ENCODE results near the gene SCAND1.

SCAND1 gene

GRCh38 chr20:35904982-35905663, 49.2 kb downstream of the SCAND1 start:
- Histone ChIP-seq H3K36me3 (ENCODE audit: control insufficient read depth, insufficient read depth, low read length, severe bottlenecking) (peaks cover 3% of the 10 kb centered on the region), H3K9me3 (ENCODE audit: control insufficient read depth, low read length) (no peaks in the 10 kb centered on the region), H3K4me1 (ENCODE audit: control insufficient read depth, insufficient read depth, low read length) (peaks cover 14% of the 10 kb centered on the region), H3K9ac (ENCODE audit: low read length) (no peak overlapping the region), H3K4me3 (ENCODE audit: low read length) (no peak overlapping the region), H3K27me3 (replicated peaks; ENCODE audit: control insufficient read depth, insufficient read depth, low read length) (no peaks in the 10 kb centered on the region)
- no peak for DNase-seq (ENCODE audit: low read depth)

DNA sequence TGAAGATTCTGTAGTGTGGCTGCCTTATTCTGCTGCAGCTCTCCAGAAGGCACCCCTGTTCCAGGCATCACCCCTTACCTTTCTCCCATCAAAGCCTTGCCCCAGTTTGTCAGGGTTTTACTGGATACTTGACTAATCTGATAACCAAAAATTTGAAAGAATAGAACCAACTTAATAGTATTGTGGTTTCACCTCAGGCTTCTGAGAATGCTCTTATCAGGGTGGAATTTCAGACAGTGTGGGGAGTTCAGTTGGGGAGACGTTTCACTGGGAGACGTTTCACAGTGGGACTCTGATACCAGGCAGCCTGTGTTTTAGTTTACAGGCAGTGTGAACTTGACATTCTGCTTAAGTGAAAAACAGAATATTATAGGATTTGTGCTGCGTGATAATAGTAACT, 50.5 kb downstream of the SCAND1 start:
- H3K9ac ChIP-seq (ENCODE audit: low read length): no peak overlapping the region
- no peaks in the 10 kb centered on the region for H3K27me3 ChIP-seq (replicated peaks; ENCODE audit: control insufficient read depth, insufficient read depth, low read length)
- peaks cover 14% of the 10 kb centered on the region for H3K4me1 ChIP-seq (ENCODE audit: control insufficient read depth, insufficient read depth, low read length)
- H3K4me3 ChIP-seq (ENCODE audit: low read length): no peak overlapping the region
- DNase-seq (ENCODE audit: low read depth): no peak
- peaks cover 7% of the 10 kb centered on the region for H3K36me3 ChIP-seq (ENCODE audit: control insufficient read depth, insufficient read depth, low read length, severe bottlenecking)
- no peaks in the 10 kb centered on the region for H3K9me3 ChIP-seq (ENCODE audit: control insufficient read depth, low read length)
